Ishikawa (cell line): ENCODE data around the gene TEFM.

Source experiments
- CEBPB ChIP-seq: IDR thresholded peaks from 2 replicates; pipeline ENCODE4 v1.6.1; 2012
- CREB1 ChIP-seq: IDR thresholded peaks from 2 replicates; pipeline ENCODE4 v1.6.1; 2012; ENCODE audit warnings: low read depth
- EGR1 ChIP-seq: IDR thresholded peaks from 2 replicates; pipeline ENCODE4 v1.6.1; 2012
- EP300 ChIP-seq: IDR thresholded peaks from 2 replicates; pipeline ENCODE4 v1.6.1; 2012; ENCODE audit warnings: borderline replicate concordance
- NFIC ChIP-seq: IDR thresholded peaks from 2 replicates; pipeline ENCODE4 v1.6.1; 2012
- RAD21 ChIP-seq: IDR thresholded peaks from 2 replicates; pipeline ENCODE4 v1.6.1; 2012; ENCODE audit warnings: low read depth
- TAF1 ChIP-seq: IDR thresholded peaks from 2 replicates; pipeline ENCODE4 v1.6.1; 2012; ENCODE audit warnings: low read depth, mild to moderate bottlenecking
- TCF12 ChIP-seq: IDR thresholded peaks from 2 replicates; pipeline ENCODE4 v1.6.1; 2012; ENCODE audit warnings: low read depth
- TEAD4 ChIP-seq: IDR thresholded peaks from 2 replicates; pipeline ENCODE4 v1.6.1; 2012
- YY1 ChIP-seq: IDR thresholded peaks from 2 replicates; pipeline ENCODE4 v1.6.1; 2012; ENCODE audit warnings: low read depth
- ZBTB7A ChIP-seq: IDR thresholded peaks from 2 replicates; pipeline ENCODE4 v1.6.1; 2012; ENCODE audit warnings: low read depth
- TF ChIP-seq, protein P1 (sequence below): IDR thresholded peaks from 2 replicates; pipeline ENCODE4 v1.6.1; 2012; ENCODE audit warnings: low read depth, mild to moderate bottlenecking
- TF ChIP-seq, protein P2 (sequence below): IDR thresholded peaks from 2 replicates; pipeline ENCODE4 v1.6.1; 2012
- TF ChIP-seq, protein P3 (sequence below): IDR thresholded peaks from 2 replicates; pipeline ENCODE4 v1.6.1; 2012

TEFM gene

DNA sequence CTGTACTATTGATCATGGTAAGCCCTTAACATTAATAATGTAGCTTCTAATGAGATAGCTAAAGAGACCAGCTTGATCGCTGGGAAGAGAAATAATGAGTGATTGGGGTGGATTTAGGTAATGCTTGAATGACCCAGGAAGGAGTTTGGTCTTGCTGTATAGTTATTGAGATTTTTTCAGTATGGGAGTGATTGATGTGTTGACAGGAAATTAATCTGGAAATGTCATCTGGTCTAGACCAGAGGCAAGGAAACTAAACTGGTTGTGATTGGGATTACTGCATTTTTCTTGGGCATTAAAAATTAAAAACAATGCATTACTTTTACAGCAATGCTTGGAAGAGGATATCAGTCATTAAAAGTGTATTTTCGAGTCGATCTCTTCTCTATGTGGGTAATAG lies 11.8 kb downstream of the TEFM start:
- TF ChIP-seq CEBPB, result no peak

DNA sequence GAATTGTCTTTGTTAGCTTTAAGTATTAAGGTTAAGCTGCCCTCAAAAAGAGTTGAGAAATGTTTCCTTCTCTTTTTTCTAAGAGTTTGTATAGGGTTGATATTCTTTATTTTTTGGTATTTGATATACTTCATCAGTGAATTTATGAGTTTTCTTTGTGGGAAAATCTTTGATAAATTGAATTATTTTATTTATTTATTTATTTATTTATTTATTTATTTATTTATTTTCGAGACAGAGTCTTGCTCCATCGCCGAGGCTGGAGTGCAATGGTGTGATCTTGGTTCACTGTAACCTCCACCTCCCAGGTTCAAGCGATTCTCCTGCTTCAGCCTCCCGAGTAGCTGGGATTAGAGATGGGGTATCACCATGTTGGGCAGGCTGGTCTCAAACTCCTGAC lies 19.9 kb downstream of the TEFM start:
- TF ChIP-seq, protein P1, sequence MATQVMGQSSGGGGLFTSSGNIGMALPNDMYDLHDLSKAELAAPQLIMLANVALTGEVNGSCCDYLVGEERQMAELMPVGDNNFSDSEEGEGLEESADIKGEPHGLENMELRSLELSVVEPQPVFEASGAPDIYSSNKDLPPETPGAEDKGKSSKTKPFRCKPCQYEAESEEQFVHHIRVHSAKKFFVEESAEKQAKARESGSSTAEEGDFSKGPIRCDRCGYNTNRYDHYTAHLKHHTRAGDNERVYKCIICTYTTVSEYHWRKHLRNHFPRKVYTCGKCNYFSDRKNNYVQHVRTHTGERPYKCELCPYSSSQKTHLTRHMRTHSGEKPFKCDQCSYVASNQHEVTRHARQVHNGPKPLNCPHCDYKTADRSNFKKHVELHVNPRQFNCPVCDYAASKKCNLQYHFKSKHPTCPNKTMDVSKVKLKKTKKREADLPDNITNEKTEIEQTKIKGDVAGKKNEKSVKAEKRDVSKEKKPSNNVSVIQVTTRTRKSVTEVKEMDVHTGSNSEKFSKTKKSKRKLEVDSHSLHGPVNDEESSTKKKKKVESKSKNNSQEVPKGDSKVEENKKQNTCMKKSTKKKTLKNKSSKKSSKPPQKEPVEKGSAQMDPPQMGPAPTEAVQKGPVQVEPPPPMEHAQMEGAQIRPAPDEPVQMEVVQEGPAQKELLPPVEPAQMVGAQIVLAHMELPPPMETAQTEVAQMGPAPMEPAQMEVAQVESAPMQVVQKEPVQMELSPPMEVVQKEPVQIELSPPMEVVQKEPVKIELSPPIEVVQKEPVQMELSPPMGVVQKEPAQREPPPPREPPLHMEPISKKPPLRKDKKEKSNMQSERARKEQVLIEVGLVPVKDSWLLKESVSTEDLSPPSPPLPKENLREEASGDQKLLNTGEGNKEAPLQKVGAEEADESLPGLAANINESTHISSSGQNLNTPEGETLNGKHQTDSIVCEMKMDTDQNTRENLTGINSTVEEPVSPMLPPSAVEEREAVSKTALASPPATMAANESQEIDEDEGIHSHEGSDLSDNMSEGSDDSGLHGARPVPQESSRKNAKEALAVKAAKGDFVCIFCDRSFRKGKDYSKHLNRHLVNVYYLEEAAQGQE, result no peak
- TF ChIP-seq CEBPB (no peak), TCF12 (no peak), CREB1 (no peak), EP300 (no peak), RAD21 (no peak), ZBTB7A (no peak), TEAD4 (no peak), TAF1 (no peak)
- TF ChIP-seq, protein P2, sequence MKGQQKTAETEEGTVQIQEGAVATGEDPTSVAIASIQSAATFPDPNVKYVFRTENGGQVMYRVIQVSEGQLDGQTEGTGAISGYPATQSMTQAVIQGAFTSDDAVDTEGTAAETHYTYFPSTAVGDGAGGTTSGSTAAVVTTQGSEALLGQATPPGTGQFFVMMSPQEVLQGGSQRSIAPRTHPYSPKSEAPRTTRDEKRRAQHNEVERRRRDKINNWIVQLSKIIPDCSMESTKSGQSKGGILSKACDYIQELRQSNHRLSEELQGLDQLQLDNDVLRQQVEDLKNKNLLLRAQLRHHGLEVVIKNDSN, result no peak
- TF ChIP-seq, protein P3, sequence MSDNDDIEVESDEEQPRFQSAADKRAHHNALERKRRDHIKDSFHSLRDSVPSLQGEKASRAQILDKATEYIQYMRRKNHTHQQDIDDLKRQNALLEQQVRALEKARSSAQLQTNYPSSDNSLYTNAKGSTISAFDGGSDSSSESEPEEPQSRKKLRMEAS, result no peak

DNA sequence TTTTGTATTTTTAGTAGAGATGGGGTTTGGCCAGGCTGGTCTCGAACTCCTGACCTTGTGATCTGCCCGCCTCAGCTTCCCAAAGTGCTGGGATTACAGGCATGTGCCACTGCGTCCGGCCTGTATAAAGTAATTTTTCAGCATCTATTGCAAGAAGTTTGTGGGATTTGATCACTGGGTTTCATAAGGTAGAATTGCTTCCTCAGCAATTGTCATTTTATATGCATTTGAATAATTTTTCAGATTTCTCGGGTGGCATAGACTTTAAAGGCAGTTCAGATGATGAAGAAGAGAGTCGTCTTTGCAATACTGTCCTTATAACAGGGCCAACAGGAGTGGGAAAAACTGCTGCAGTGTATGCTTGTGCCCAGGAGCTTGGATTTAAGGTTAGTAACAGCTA lies 37.0 kb downstream of the TEFM start:
- TF ChIP-seq RAD21, result no peak
- TF ChIP-seq, protein P1, result no peak
- TF ChIP-seq TAF1, result no peak
- no peak for TF ChIP-seq EGR1
- no peak for TF ChIP-seq TCF12
- TF ChIP-seq CREB1, result no peak
- TF ChIP-seq YY1, result no peak
- TF ChIP-seq, protein P2, result no peak
- no peak for TF ChIP-seq NFIC

DNA sequence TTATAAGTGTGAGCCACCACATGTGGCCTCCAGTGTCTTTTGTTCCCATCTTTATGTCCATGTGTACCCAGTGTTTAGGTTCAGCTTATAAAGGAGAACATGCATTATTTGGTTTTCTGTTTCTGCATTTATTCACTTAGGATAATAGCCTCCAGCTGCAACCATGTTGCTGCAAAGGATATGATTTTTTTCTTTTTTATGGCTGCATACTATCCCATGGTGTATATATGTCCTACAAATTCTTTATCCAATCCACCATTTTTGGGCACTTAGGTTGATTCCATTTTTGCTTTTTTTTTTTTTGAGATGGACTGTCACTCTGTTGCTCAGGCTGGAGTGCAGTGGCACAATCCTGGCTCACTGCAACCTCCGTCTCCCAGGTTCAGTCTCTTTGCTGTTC lies 41.4 kb downstream of the TEFM start:
- TF ChIP-seq ZBTB7A, result no peak

DNA sequence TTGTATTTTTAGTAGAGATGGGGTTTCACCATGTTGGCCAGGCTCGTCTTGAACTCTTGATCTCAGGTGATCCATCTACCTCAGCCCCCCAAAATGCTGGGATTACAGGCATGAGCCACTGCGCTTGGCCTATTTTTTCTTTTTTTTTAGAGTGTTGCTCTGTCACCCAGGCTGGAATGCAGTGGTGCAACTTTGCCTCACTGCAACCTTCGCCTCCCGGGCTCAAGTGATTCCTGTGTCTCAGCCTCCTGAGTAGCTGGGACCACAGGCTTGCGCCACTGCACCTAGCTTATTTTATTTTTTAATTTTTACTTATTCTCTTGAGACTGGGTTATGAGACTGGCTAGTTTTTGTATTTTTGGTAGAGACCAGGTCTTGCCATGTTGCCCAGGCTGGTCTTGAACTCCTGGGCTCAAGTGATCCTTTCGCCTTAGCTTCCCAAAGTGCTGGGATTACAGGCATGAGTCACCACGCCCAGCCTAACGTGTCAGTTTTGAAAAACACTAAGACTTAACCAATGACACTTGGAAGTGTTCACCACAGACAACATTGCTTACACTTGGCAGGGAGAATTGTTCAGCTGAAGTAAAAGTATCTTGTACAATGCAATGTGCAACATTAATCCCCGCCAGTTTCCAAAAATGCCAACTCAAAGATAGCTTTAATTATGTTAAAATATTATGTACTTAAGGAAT lies 47.3 kb downstream of the TEFM start:
- no peak for TF ChIP-seq YY1
- TF ChIP-seq NFIC, result no peak
- no peak for TF ChIP-seq CREB1
- no peak for TF ChIP-seq EGR1
- TF ChIP-seq TEAD4, result no peak
- TF ChIP-seq RAD21, result no peak
- no peak for TF ChIP-seq TCF12
- no peak for TF ChIP-seq TAF1
- TF ChIP-seq, protein P1, result no peak
- TF ChIP-seq EP300, result no peak
- TF ChIP-seq, protein P3, result no peak

DNA sequence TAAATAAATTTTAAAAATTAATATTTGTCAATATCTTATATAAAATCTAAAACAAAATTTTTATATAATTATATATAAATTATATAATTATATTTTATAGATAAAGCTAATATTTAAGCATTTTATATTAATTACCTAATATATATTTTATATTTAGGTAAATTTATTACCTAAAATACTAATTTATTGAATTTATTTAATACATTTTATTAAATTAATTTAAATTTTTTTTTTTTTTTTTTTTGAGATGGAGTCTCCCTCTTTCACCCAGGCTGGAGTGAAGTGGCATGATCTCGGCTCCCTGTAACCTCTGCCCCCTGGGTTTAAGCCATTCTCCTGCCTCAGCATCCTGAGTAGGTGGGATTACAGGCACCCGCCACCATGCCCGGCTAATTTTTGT lies 51.9 kb downstream of the TEFM start:
- TF ChIP-seq, protein P1, result no peak
- TF ChIP-seq EGR1 (no peak), NFIC (no peak), TEAD4 (no peak), CEBPB (no peak)
